Measurements from ENCODE around the gene DGKH.

DGKH gene

GRCh38 chr13:42280537-42280936, 232.1 kb downstream of the DGKH start:
- H3F3A ChIP-seq (ENCODE audit: insufficient read depth, low read length): no peaks in the 10 kb centered on the region
- H3K79me2 ChIP-seq (ENCODE audit: low read length): peaks cover 46% of the 10 kb centered on the region
- no peaks in the 10 kb centered on the region for H4K20me1 ChIP-seq (ENCODE audit: insufficient read depth, low read length)
- no peaks in the 10 kb centered on the region for H3K36me3 ChIP-seq (replicated peaks; ENCODE audit: insufficient read depth, low read length)
- H3K4me1 ChIP-seq (ENCODE audit: low read length): 0 out of 2 replicates have a peak, but pooled peaks cover under 1% of the 10 kb centered on the region
- no peak overlapping the region for H3K4me3 ChIP-seq (ENCODE audit: low read length)
- TF ChIP-seq EZH2phosphoT487 (IDR thresholded peaks at IDR 0.05; ENCODE audit: low read length) (no peak), CTCF (IDR thresholded peaks at IDR 0.05; ENCODE audit: low read length) (no peak), EZH2 (optimal IDR thresholded peaks at IDR 0.05; ENCODE audit: low read depth, low read length) (no peak)
- H2AFZ ChIP-seq (ENCODE audit: low read length): no peak overlapping the region
- no peaks in the 10 kb centered on the region for H3K9me3 ChIP-seq (replicated peaks; ENCODE audit: insufficient read depth, low read length)
- H3K27me3 ChIP-seq (replicated peaks; ENCODE audit: insufficient read depth, low read length): no peaks in the 10 kb centered on the region
- no peak overlapping the region for H3K4me2 ChIP-seq (ENCODE audit: low read depth, low read length)
- no peak overlapping the region for H3K9ac ChIP-seq (ENCODE audit: low read length)
- H3K9me2 ChIP-seq (replicated peaks; ENCODE audit: insufficient read depth, low read length): no peaks in the 10 kb centered on the region
- no peak for DNase-seq
- no peak overlapping the region for H3K27ac ChIP-seq (ENCODE audit: low read length)

GRCh38 chr13:42283574-42283973, 235.1 kb downstream of the DGKH start:
- no peak overlapping the region for H3K27ac ChIP-seq (ENCODE audit: low read length)
- H3F3A ChIP-seq (ENCODE audit: insufficient read depth, low read length): no peaks in the 10 kb centered on the region
- H3K9ac ChIP-seq (ENCODE audit: low read length): no peak overlapping the region
- no peaks in the 10 kb centered on the region for H3K27me3 ChIP-seq (replicated peaks; ENCODE audit: insufficient read depth, low read length)
- DNase-seq: no peak
- TF ChIP-seq EZH2phosphoT487 (IDR thresholded peaks at IDR 0.05; ENCODE audit: low read length) (no peak), EZH2 (optimal IDR thresholded peaks at IDR 0.05; ENCODE audit: low read depth, low read length) (no peak), CTCF (IDR thresholded peaks at IDR 0.05; ENCODE audit: low read length) (no peak)
- H3K9me2 ChIP-seq (replicated peaks; ENCODE audit: insufficient read depth, low read length): no peaks in the 10 kb centered on the region
- no peaks in the 10 kb centered on the region for H3K4me1 ChIP-seq (ENCODE audit: low read length)
- H3K4me2 ChIP-seq (ENCODE audit: low read depth, low read length): no peak overlapping the region
- H2AFZ ChIP-seq (ENCODE audit: low read length): no peak overlapping the region
- no peak overlapping the region for H3K4me3 ChIP-seq (ENCODE audit: low read length)
- no peaks in the 10 kb centered on the region for H3K36me3 ChIP-seq (replicated peaks; ENCODE audit: insufficient read depth, low read length)
- H3K79me2 ChIP-seq (ENCODE audit: low read length): peaks cover 25% of the 10 kb centered on the region
- no peaks in the 10 kb centered on the region for H3K9me3 ChIP-seq (replicated peaks; ENCODE audit: insufficient read depth, low read length)
- H4K20me1 ChIP-seq (ENCODE audit: insufficient read depth, low read length): no peaks in the 10 kb centered on the region

GRCh38 chr13:42284068-42284467, 235.6 kb downstream of the DGKH start:
- no peaks in the 10 kb centered on the region for H4K20me1 ChIP-seq (ENCODE audit: insufficient read depth, low read length)
- H3F3A ChIP-seq (ENCODE audit: insufficient read depth, low read length): no peaks in the 10 kb centered on the region
- no peak overlapping the region for H3K4me2 ChIP-seq (ENCODE audit: low read depth, low read length)
- no peak for DNase-seq
- peaks cover 20% of the 10 kb centered on the region for H3K79me2 ChIP-seq (ENCODE audit: low read length)
- TF ChIP-seq EZH2phosphoT487 (IDR thresholded peaks at IDR 0.05; ENCODE audit: low read length) (no peak), CTCF (IDR thresholded peaks at IDR 0.05; ENCODE audit: low read length) (no peak), EZH2 (optimal IDR thresholded peaks at IDR 0.05; ENCODE audit: low read depth, low read length) (no peak)
- H3K27me3 ChIP-seq (replicated peaks; ENCODE audit: insufficient read depth, low read length): no peaks in the 10 kb centered on the region
- no peaks in the 10 kb centered on the region for H3K9me3 ChIP-seq (replicated peaks; ENCODE audit: insufficient read depth, low read length)
- no peak overlapping the region for H2AFZ ChIP-seq (ENCODE audit: low read length)
- H3K36me3 ChIP-seq (replicated peaks; ENCODE audit: insufficient read depth, low read length): no peaks in the 10 kb centered on the region
- no peaks in the 10 kb centered on the region for H3K9me2 ChIP-seq (replicated peaks; ENCODE audit: insufficient read depth, low read length)
- H3K4me3 ChIP-seq (ENCODE audit: low read length): no peak overlapping the region
- H3K9ac ChIP-seq (ENCODE audit: low read length): no peak overlapping the region
- no peak overlapping the region for H3K27ac ChIP-seq (ENCODE audit: low read length)
- no peaks in the 10 kb centered on the region for H3K4me1 ChIP-seq (ENCODE audit: low read length)
